ENCODE data around the gene SCUBE1.

SCUBE1 gene

DNA sequence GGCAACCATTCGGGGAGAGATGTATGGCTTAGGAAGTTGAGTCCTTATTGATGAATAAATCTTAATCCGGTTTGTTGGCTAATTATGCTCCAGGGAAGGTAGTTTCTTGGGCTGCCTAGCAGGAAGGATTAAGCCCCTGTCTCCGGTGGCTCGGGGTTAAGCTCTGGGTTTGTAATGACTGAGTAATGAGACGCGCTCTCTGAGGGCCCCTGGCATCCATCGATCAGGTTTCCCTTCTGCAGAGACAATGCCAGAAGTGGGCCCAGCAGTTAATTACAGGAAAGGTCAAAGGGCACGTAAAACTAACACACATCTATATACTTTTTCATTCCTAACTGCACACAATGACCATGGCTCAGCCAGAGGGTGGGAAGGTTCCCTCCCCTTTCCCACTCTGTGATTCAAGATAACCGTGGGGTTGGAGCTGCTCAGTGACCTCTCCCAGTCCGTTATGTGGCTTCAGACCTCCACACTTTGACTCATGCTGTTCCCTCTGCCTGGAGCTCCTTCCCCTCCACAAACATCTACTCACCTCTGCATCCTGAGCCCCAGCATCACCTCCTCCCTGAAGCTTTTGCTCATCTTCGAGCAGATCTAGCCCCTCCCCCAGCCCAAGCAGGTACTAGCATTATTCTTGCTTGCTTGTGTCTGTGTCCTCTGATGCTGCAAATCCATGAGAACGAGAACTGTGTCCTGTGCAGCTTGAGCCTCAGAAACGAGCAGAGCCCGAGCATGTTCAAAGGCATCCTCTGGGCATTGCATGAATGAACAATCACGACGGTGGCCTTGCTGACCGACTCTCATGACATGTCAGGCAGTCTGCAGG, 16.6 kb downstream of the SCUBE1 start:
- DNase-seq (ENCODE audit: low read depth in 2 of 2): no peak

DNA sequence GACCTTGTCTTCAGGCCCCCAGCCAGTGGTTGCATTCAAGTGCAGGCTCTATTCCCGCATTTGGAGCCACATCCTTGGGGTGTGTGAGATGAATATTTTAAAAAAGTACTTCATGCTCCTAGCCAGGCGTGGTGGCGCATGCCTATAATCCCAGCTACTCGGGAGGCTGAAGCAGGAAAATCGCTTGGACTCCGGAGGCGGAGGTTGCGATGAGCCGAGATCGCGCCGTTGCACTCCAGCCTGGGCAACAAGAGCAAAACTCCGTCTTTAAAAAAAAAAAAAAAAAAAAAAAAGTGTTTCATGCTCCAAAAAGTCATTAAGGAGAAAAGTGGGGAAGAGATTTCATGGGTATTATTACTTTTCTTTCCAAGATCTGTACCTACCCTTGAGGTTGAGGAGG, 18.0 kb downstream of the SCUBE1 start:
- DNase-seq (ENCODE audit: low read depth in 2 of 2): no peak

- no peak for DNase-seq (ENCODE audit: low read depth in 2 of 2)
These were observed 21.9 kb downstream of the SCUBE1 start for GRCh38 chr22:43320943-43321900.

DNA sequence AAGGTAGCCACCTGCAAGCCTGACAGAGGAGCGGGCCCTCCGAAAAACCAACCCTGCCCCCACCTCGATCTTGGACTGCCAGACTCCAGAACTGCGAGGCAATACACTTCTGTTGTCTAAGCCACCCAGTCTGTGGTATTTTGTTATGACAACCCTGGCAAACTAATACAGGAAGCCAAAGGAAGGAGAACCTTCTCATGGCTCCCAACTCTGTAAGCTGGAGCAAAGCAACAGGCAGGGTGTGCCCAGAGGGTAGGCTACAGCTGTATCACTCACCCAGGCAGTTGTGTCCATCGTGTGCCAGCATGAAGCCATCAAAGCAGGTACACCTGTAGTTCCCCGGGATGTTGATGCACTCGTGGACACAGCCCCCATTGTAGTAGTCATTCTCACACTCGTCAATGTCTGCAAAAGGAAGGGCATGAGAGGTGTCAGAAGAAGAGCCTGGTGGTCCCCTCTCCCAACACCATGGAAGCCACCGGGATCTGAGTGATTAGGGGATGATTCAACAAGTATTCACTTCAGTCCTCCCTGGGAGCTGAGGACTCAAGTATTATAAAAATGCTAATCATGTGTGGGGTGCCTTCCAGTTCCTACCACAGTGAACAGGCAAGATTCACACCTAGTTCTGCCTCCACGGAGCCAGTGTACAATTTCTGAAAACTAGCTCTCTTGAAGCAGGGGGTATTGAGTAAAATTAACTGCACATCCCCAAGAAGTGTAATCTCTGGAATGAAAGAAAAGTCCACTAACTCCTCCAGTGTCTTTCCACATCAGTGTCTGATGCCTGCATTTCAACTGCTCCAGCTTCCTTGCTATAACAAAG, 23.3 kb downstream of the SCUBE1 start:
- no peak for DNase-seq (ENCODE audit: low read depth in 2 of 2)

- no peak for DNase-seq (ENCODE audit: low read depth in 2 of 2)
These were observed 25.9 kb downstream of the SCUBE1 start for GRCh38 chr22:43317239-43317638.

- no peak for DNase-seq (ENCODE audit: low read depth in 2 of 2)
These were observed 27.4 kb downstream of the SCUBE1 start for GRCh38 chr22:43315687-43316217.

DNA sequence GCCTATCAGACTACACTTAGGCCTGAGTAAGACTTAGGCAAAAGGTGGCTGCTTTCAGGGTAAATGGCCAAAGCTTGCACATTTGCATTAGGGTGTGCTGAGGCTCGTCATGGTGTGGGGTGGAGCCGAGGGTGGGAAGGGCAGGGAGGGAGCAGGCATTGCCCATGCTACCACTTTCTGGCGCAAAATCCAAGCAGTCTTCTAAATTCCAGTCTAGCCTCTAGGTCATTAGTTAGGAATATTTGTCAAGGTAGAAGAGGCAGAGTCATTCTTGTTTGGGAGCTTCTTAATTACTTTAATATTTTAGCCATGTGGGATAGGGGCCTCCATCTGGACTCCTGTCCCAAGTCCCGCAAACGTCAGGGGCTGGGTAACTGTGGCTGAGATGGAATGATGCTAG, 28.6 kb downstream of the SCUBE1 start:
- no peak for DNase-seq (ENCODE audit: low read depth in 2 of 2)

GRCh38 chr22:43313890-43314474, 29.2 kb downstream of the SCUBE1 start:
- DNase-seq (ENCODE audit: low read depth in 2 of 2): no peak

GRCh38 chr22:43313244-43313889, 29.8 kb downstream of the SCUBE1 start:
- no peak for DNase-seq (ENCODE audit: low read depth in 2 of 2)

DNA sequence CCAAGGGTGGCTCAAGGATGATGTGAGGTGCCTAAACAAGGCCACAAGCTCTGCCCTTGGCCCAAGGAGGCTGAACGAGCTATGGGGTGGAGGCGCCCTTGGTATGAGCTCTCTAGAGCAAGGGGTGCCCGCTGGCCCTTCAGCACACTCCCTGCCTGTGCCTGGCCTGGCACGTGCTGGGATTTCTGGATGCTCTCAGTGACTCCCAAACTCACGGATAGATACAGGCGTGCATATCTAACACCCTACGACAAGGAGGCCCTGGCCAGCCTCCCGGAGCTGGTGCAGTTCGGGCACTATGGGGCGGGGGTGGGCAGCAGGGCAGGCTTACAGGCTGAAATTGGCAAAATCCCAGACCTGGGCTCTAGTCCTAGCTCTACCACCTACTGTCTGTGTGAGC, 30.6 kb downstream of the SCUBE1 start:
- no peak for DNase-seq (ENCODE audit: low read depth in 2 of 2)

DNA sequence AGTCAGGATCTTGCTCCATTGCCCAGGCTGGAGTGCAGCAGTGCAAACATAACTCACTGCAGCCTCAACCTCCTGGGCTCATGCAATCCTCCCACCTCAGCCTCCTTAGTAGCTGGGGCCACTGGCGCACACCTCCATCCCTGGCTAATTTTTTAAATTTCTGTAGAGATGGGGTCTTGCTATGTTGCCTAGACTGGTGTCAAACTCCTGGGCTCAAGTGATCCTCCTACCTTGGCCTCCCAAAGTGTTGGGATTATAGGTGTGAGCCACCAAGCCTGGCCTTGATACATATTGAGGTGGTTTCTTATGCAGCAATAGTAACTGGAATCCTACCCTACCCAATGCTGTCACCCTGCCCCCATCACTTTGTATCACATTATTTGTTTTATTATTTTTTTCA, 32.4 kb downstream of the SCUBE1 start:
- no peak for DNase-seq (ENCODE audit: low read depth in 2 of 2)

DNA sequence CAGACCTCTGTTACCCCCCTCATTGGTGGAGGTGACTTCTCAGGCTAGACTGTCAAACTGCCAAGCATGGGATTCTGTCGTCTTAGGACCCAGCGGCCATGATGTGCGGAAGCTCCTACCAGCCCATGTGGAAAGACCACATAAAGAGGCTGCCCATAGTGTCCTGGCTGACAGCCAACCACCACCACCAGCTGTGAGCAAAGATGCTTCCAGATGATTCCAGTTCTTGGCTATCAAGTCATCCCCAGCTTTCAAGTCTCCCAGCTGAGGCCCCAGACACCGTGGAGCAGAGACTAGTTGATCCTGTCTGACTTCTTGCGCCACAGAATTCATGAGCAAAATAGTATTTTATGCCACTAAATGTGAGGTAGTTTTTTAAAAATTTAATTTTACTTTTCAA, 32.9 kb downstream of the SCUBE1 start:
- DNase-seq (ENCODE audit: low read depth in 2 of 2): no peak

GRCh38 chr22:43308836-43309235, 34.3 kb downstream of the SCUBE1 start:
- DNase-seq (ENCODE audit: low read depth in 2 of 2): no peak

- DNase-seq (ENCODE audit: low read depth in 2 of 2): no peak
These were observed 34.9 kb downstream of the SCUBE1 start for GRCh38 chr22:43308060-43308830.

DNA sequence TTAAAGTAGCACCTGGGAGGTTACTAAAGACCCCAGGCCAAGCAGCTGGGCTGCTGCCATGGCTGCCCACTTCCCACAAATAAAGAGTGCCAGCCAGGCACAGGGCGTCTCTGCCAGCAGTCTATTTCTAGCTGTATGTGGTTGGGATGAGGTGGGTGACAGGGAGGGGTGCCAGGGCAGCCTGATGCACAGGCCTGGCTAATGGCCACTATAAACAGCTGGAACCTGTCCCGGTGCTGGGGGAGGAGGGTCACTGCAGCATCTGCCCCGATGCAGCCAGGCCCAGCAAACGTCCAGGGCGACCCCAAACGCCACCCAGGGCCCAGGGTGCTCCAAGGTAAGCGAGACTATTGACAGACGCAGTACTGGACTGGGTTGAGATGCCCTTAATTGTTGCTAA, 37.4 kb downstream of the SCUBE1 start:
- no peak for DNase-seq (ENCODE audit: low read depth in 2 of 2)

GRCh38 chr22:43304831-43305590, 38.2 kb downstream of the SCUBE1 start:
- DNase-seq (ENCODE audit: low read depth in 2 of 2): no peak

DNA sequence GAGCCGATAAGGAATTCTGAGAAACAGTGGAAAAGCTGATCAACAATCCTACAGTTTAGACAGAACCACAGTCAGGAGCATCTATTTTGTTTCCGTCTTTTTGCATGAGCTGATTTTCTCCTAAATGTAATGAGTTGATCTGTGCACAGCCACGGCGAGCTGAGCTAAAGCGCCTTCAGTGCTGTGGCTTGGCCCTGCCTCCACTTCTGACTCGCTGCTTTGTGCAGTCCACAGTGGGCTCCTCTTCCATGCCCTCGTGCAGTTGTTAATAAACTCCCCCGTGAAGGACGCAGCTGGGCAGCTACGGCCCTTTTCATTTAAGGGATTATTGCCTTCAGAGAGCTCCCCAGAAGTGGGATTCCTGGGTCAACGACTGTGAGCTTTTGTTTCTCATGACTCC, 39.4 kb downstream of the SCUBE1 start:
- DNase-seq (ENCODE audit: low read depth in 2 of 2): no peak

GRCh38 chr22:43303166-43303565, 40.0 kb downstream of the SCUBE1 start:
- no peak for DNase-seq (ENCODE audit: low read depth in 2 of 2)

DNA sequence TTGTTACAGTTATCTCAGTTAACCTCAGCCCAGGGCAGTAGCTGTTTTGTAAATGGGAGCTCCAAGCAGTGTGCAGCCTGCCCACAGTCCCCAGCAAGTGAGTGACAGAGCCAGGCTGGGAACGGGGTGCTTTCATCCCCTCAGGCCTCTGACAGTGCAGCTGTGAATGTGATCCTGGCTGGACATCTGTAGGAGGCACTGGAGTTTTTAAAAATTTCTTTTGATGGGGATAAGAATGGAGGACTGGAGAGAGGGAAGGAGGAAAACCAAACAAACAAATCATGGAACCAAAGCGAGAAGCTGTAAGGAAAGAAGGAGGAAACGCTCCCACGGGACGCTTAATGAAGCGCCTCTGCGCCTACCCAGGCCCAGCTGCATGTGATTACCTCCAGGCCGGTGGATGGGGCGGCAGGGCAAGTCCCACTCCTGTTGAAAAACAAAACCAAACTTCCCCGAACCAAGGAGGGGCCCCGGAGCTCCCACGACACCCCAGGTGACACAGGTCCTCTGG, 40.6 kb downstream of the SCUBE1 start:
- no peak for DNase-seq (ENCODE audit: low read depth in 2 of 2)
